ENCODE measurements around the gene CHTF18. TPM values are rescaled to one million over a fixed set of nuclear protein-coding genes. Genes with fewer than 3 reads are reported as not detected.
"Not testable (repeated sequence)": the region's sequence is repeated elsewhere in the genome, so short reads cannot be mapped to it uniquely, and the experiment has no call there.

CHTF18 gene
- total RNA-seq, 1 donor from 2014 or later = 14.8 TPM

DNA sequence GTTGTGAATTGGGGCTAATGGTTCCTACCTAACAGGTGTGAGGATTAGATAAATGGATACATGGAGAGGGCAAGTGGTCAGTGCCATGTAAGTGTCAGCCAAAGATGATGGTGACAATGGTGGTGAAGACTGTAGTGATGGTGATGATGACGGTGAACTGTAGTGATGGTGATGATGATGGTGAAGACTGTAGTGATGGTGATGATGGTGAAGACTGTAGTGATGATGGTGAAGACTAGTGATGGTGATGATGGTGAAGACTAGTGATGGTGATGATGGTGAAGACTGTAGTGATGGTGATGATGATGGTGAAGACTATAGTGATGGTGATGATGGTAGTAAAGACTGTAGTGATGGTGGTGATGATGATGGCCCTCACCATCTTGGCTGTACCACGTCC, 30.2 kb downstream of the CHTF18 start:
- H2AFZ ChIP-seq (ENCODE audit: low read depth, low read length) = no peak overlapping the region
- Mint-ChIP-seq H3K4me3 (ENCODE audit: unreplicated experiment) (no peak overlapping the region), H3K27me3 (ENCODE audit: low read depth, unreplicated experiment) (peaks cover 26% of the 10 kb centered on the region), H3K4me1 (ENCODE audit: low read depth, unreplicated experiment) (peaks cover 5% of the 10 kb centered on the region), H3K36me3 (ENCODE audit: low read depth, unreplicated experiment) (peaks cover 3% of the 10 kb centered on the region), H3K27ac (ENCODE audit: unreplicated experiment) (no peak overlapping the region), H3K9me3 (ENCODE audit: unreplicated experiment) (no peaks in the 10 kb centered on the region)
- no peak overlapping the region for H3K9ac ChIP-seq (ENCODE audit: low read length)
- peaks cover 4% of the 10 kb centered on the region for H3K9me3 ChIP-seq (ENCODE audit: insufficient read depth, low read depth, low read length)
- H3K4me3 ChIP-seq (ENCODE audit: insufficient read depth, low read depth, low read length) = no peak overlapping the region
- H3K36me3 ChIP-seq (ENCODE audit: insufficient read depth, low read length) = no peaks in the 10 kb centered on the region
- peak; percentile 97 for FAIRE-seq
- TF ChIP-seq, protein P1, sequence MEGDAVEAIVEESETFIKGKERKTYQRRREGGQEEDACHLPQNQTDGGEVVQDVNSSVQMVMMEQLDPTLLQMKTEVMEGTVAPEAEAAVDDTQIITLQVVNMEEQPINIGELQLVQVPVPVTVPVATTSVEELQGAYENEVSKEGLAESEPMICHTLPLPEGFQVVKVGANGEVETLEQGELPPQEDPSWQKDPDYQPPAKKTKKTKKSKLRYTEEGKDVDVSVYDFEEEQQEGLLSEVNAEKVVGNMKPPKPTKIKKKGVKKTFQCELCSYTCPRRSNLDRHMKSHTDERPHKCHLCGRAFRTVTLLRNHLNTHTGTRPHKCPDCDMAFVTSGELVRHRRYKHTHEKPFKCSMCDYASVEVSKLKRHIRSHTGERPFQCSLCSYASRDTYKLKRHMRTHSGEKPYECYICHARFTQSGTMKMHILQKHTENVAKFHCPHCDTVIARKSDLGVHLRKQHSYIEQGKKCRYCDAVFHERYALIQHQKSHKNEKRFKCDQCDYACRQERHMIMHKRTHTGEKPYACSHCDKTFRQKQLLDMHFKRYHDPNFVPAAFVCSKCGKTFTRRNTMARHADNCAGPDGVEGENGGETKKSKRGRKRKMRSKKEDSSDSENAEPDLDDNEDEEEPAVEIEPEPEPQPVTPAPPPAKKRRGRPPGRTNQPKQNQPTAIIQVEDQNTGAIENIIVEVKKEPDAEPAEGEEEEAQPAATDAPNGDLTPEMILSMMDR (IDR thresholded peaks at IDR 0.05; ENCODE audit: insufficient read depth, low read depth, low read length) = no peak
- TF ChIP-seq EZH2 (IDR thresholded peaks at IDR 0.05; ENCODE audit: insufficient read depth, low read length) = no peak
- H3K27ac ChIP-seq (ENCODE audit: low read depth, low read length) = no peak overlapping the region
- H4K20me1 ChIP-seq (ENCODE audit: insufficient read depth, low read length) = no peaks in the 10 kb centered on the region
- no peak for DNase-seq (ENCODE audit: low read depth)
- no peaks in the 10 kb centered on the region for H3K79me2 ChIP-seq (ENCODE audit: insufficient read depth, low read length)
- H3K4me2 ChIP-seq (ENCODE audit: low read length) = no peak overlapping the region
- H3K27me3 ChIP-seq (ENCODE audit: insufficient read depth, low read length) = peaks cover 22% of the 10 kb centered on the region
- peaks cover 11% of the 10 kb centered on the region for H3K4me1 ChIP-seq (ENCODE audit: insufficient read depth, low read length)

DNA sequence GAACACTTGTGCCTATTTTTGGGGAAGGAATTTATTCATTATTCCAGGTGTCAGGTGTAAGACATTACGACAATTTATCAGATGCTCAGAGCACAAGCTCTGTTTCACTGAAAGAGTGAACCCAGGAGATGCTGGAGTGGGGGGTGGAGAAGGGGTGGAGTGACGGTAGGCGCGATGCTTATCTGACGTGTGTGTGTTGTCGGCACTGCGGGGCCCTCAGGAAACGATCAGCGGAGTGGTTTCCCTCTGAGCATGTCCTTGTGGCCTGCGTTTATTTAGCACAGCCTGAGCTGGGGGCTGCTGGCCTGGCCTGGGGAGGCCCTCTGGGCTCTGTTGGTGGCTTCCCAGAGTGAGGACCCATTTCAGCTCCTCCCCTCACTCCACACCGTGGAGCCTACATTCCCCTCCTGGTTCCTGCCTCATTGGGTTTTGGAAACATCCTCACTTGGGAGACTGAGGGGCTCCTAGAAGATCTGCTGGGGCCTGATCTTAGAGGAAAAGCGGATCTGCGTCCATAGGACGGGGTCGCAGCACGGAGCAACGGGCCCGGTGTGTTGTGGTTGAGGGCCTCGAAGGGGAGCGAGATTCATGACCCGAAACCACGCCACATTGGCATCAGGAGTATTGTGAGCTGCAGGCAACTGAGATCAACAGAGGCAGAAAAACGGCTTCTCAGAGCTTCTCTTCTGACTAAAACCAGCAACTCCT, 31.1 kb downstream of the CHTF18 start:
- no peaks in the 10 kb centered on the region for H4K20me1 ChIP-seq (ENCODE audit: insufficient read depth, low read length)
- peaks cover 3% of the 10 kb centered on the region for H3K36me3 Mint-ChIP-seq (ENCODE audit: low read depth, unreplicated experiment)
- peaks cover 2% of the 10 kb centered on the region for H3K4me1 Mint-ChIP-seq (ENCODE audit: low read depth, unreplicated experiment)
- H3K27me3 ChIP-seq (ENCODE audit: insufficient read depth, low read length) = peaks cover 23% of the 10 kb centered on the region
- no peak overlapping the region for H3K27ac ChIP-seq (ENCODE audit: low read depth, low read length)
- no peak overlapping the region for H3K4me3 Mint-ChIP-seq (ENCODE audit: unreplicated experiment)
- DNase-seq (ENCODE audit: low read depth) (no peak), FAIRE-seq (no peak)
- peaks cover 5% of the 10 kb centered on the region for H3K4me1 ChIP-seq (ENCODE audit: insufficient read depth, low read length)
- H3K4me3 ChIP-seq (ENCODE audit: insufficient read depth, low read depth, low read length) = no peak overlapping the region
- H3K9ac ChIP-seq (ENCODE audit: low read length) = no peak overlapping the region
- peaks cover 4% of the 10 kb centered on the region for H3K9me3 ChIP-seq (ENCODE audit: insufficient read depth, low read depth, low read length)
- no peak overlapping the region for H3K4me2 ChIP-seq (ENCODE audit: low read length)
- no peak overlapping the region for H3K27ac Mint-ChIP-seq (ENCODE audit: unreplicated experiment)
- H3K79me2 ChIP-seq (ENCODE audit: insufficient read depth, low read length) = no peaks in the 10 kb centered on the region
- H3K36me3 ChIP-seq (ENCODE audit: insufficient read depth, low read length) = no peaks in the 10 kb centered on the region
- no peak overlapping the region for H2AFZ ChIP-seq (ENCODE audit: low read depth, low read length)
- H3K27me3 Mint-ChIP-seq (ENCODE audit: low read depth, unreplicated experiment) = peaks cover 28% of the 10 kb centered on the region
- H3K9me3 Mint-ChIP-seq (ENCODE audit: unreplicated experiment) = no peaks in the 10 kb centered on the region
- TF ChIP-seq, protein P1 (IDR thresholded peaks at IDR 0.05; ENCODE audit: insufficient read depth, low read depth, low read length) = no peak
- TF ChIP-seq EZH2 (IDR thresholded peaks at IDR 0.05; ENCODE audit: insufficient read depth, low read length) = no peak

DNA sequence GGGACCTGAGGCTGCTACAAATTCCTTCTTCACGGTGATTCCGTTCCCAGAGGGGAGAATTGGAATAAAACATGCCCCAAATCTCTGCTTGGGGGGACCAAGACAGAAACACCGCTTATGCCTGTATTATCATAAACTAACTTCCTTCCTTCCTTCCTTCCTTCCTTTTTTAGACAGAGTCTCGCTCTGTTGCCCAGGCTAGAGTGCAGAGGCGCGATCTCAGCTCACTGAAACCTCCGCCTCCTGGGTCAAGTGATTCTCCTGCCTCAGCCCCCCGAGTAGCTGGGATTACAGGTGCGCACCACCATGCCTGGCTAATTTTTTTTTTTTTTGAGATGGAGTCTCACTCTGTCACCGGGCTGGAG, 31.6 kb downstream of the CHTF18 start:
- not testable (repeated sequence) for FAIRE-seq; H3K4me3 ChIP-seq (ENCODE audit: insufficient read depth, low read depth, low read length); H2AFZ ChIP-seq (ENCODE audit: low read depth, low read length); H3K4me2 ChIP-seq (ENCODE audit: low read length); H3K36me3 ChIP-seq (ENCODE audit: insufficient read depth, low read length); H3K79me2 ChIP-seq (ENCODE audit: insufficient read depth, low read length); H3K9me3 ChIP-seq (ENCODE audit: insufficient read depth, low read depth, low read length); H3K4me1 Mint-ChIP-seq (ENCODE audit: low read depth, unreplicated experiment); DNase-seq (ENCODE audit: low read depth); H3K9me3 Mint-ChIP-seq (ENCODE audit: unreplicated experiment); H4K20me1 ChIP-seq (ENCODE audit: insufficient read depth, low read length); H3K36me3 Mint-ChIP-seq (ENCODE audit: low read depth, unreplicated experiment); H3K4me3 Mint-ChIP-seq (ENCODE audit: unreplicated experiment); H3K27ac ChIP-seq (ENCODE audit: low read depth, low read length); H3K4me1 ChIP-seq (ENCODE audit: insufficient read depth, low read length); H3K27ac Mint-ChIP-seq (ENCODE audit: unreplicated experiment); H3K9ac ChIP-seq (ENCODE audit: low read length)
- peaks cover 27% of the 10 kb centered on the region for H3K27me3 ChIP-seq (ENCODE audit: insufficient read depth, low read length)
- peaks cover 28% of the 10 kb centered on the region for H3K27me3 Mint-ChIP-seq (ENCODE audit: low read depth, unreplicated experiment)
